Stimulated activated CD4-positive, alpha-beta T cell treated with anti-CD3 and anti-CD28 coated beads, Interleukin-12 subunit alpha, Interleukin-12 subunit beta, amount 100 ng/mL, for 24 hours (primary cell): Measurements from ENCODE around the gene UBA1.

Experiments used
- DNase-seq, 2 experiments: peaks; one replicate each; pipeline ENCODE4 v3.0.0-alpha.2; 2020; ENCODE audit warnings: low read depth in 2 of 2

The UBA1 gene

GRCh38 chrX:47169726-47170515 is 23.7 kb upstream of the UBA1 start:
- no peak for DNase-seq

- no peak for DNase-seq
Measured at GRCh38 chrX:47170861-47171692, 22.6 kb upstream of the UBA1 start.

- no peak for DNase-seq
Measured at GRCh38 chrX:47171996-47172395, 21.6 kb upstream of the UBA1 start.

- no peak for DNase-seq
Measured at GRCh38 chrX:47172549-47172948, 21.1 kb upstream of the UBA1 start.

GRCh38 chrX:47172971-47173792 is 20.4 kb upstream of the UBA1 start:
- no peak for DNase-seq

- no peak for DNase-seq
Measured at GRCh38 chrX:47174376-47174775, 19.3 kb upstream of the UBA1 start.

GRCh38 chrX:47174846-47175587 is 18.6 kb upstream of the UBA1 start:
- no peak for DNase-seq

- DNase-seq: no peak
Measured at GRCh38 chrX:47175588-47175980, 18.0 kb upstream of the UBA1 start.

GRCh38 chrX:47176101-47176740 is 17.4 kb upstream of the UBA1 start:
- DNase-seq: no peak

GRCh38 chrX:47177079-47177478 is 16.6 kb upstream of the UBA1 start:
- DNase-seq: no peak

- no peak for DNase-seq
Measured at GRCh38 chrX:47178337-47178736, 15.3 kb upstream of the UBA1 start.

- DNase-seq: no peak
Measured at GRCh38 chrX:47179221-47179927, 14.3 kb upstream of the UBA1 start.

GRCh38 chrX:47179928-47180255 is 13.7 kb upstream of the UBA1 start:
- no peak for DNase-seq

GRCh38 chrX:47180346-47180745 is 13.3 kb upstream of the UBA1 start:
- DNase-seq: no peak

- DNase-seq: no peak
Measured at GRCh38 chrX:47181301-47181700, 12.3 kb upstream of the UBA1 start.

- DNase-seq: no peak
Measured at GRCh38 chrX:47182106-47182700, 11.4 kb upstream of the UBA1 start.

- no peak for DNase-seq
Measured at GRCh38 chrX:47184486-47184885, 9.1 kb upstream of the UBA1 start.

GRCh38 chrX:47185241-47185640 is 8.4 kb upstream of the UBA1 start:
- no peak for DNase-seq

- no peak for DNase-seq
Measured at GRCh38 chrX:47186096-47186740, 7.4 kb upstream of the UBA1 start.
